ENCODE results near the gene GPC6.
"Not testable (repeated sequence)": the region's sequence is repeated elsewhere in the genome, so short reads cannot be mapped to it uniquely, and the experiment has no call there.

Gene GPC6

GRCh38 chr13:93425411-93425810 lies 198.8 kb downstream of the GPC6 start:
- DNase-seq (ENCODE audit: low read depth in 2 of 2): no peak

- no peak for DNase-seq (ENCODE audit: low read depth in 2 of 2)
Observed at GRCh38 chr13:93430381-93430780, 203.8 kb downstream of the GPC6 start.

- no peak for DNase-seq (ENCODE audit: low read depth in 2 of 2)
Observed at GRCh38 chr13:93435651-93436050, 209.0 kb downstream of the GPC6 start.

- DNase-seq (ENCODE audit: low read depth in 2 of 2): no peak
Observed at GRCh38 chr13:93437081-93437480, 210.5 kb downstream of the GPC6 start.

GRCh38 chr13:93446238-93446637 lies 219.6 kb downstream of the GPC6 start:
- no peak for DNase-seq (ENCODE audit: low read depth in 2 of 2)

- no peak for DNase-seq (ENCODE audit: low read depth in 2 of 2)
Observed at GRCh38 chr13:93450191-93450621, 223.6 kb downstream of the GPC6 start.

GRCh38 chr13:93450761-93451160 lies 224.2 kb downstream of the GPC6 start:
- no peak for DNase-seq (ENCODE audit: low read depth in 2 of 2)

- not testable (repeated sequence) for DNase-seq (ENCODE audit: low read depth in 2 of 2)
Observed at GRCh38 chr13:93454676-93455235, 228.1 kb downstream of the GPC6 start.

GRCh38 chr13:93455861-93456260 lies 229.3 kb downstream of the GPC6 start:
- no peak for DNase-seq (ENCODE audit: low read depth in 2 of 2)

- no peak for DNase-seq (ENCODE audit: low read depth in 2 of 2)
Observed at GRCh38 chr13:93460005-93460404, 233.4 kb downstream of the GPC6 start.

- no peak for DNase-seq (ENCODE audit: low read depth in 2 of 2)
Observed at GRCh38 chr13:93462151-93462550, 235.5 kb downstream of the GPC6 start.

GRCh38 chr13:93466502-93467036 lies 240.0 kb downstream of the GPC6 start:
- DNase-seq (ENCODE audit: low read depth in 2 of 2): no peak

GRCh38 chr13:93467175-93467574 lies 240.6 kb downstream of the GPC6 start:
- no peak for DNase-seq (ENCODE audit: low read depth in 2 of 2)

GRCh38 chr13:93468433-93468832 lies 241.8 kb downstream of the GPC6 start:
- no peak for DNase-seq (ENCODE audit: low read depth in 2 of 2)

GRCh38 chr13:93472296-93472695 lies 245.7 kb downstream of the GPC6 start:
- DNase-seq (ENCODE audit: low read depth in 2 of 2): no peak

GRCh38 chr13:93472814-93473296 lies 246.2 kb downstream of the GPC6 start:
- no peak for DNase-seq (ENCODE audit: low read depth in 2 of 2)

- DNase-seq (ENCODE audit: low read depth in 2 of 2): no peak
Observed at GRCh38 chr13:93473441-93474270, 247.0 kb downstream of the GPC6 start.

GRCh38 chr13:93476175-93476574 lies 249.6 kb downstream of the GPC6 start:
- no peak for DNase-seq (ENCODE audit: low read depth in 2 of 2)

- no peak for DNase-seq (ENCODE audit: low read depth in 2 of 2)
Observed at GRCh38 chr13:93477238-93477637, 250.6 kb downstream of the GPC6 start.

- no peak for DNase-seq (ENCODE audit: low read depth in 2 of 2)
Observed at GRCh38 chr13:93480553-93481106, 254.0 kb downstream of the GPC6 start.

- DNase-seq (ENCODE audit: low read depth in 2 of 2): not testable (repeated sequence)
Observed at GRCh38 chr13:93496117-93496516, 269.5 kb downstream of the GPC6 start.

GRCh38 chr13:93496985-93497673 lies 270.5 kb downstream of the GPC6 start:
- DNase-seq (ENCODE audit: low read depth in 2 of 2): no peak

Measured in activated CD8-positive, alpha-beta memory T cell treated with anti-CD3 and anti-CD28 coated beads for 4 hours (primary cell).